DND-41 (cell line): ENCODE data around the gene AMER2.

ENCODE experiments used
- EZH2 ChIP-seq: IDR thresholded peaks from 3 replicates; pipeline ENCODE4 v1.6.1; 2012; ENCODE audit warnings: borderline replicate concordance, low read depth, mild to moderate bottlenecking, moderate library complexity, low read length, inconsistent platforms; ENCODE audit not compliant: severe bottlenecking
- TF ChIP-seq, protein P1 (sequence below): IDR thresholded peaks from 2 replicates; pipeline ENCODE4 v1.5.1; 2012; ENCODE audit warnings: borderline replicate concordance, low read length, moderate library complexity, mild to moderate bottlenecking; ENCODE audit not compliant: poor library complexity, severe bottlenecking; ENCODE audit errors: extremely low read depth

DNA sequence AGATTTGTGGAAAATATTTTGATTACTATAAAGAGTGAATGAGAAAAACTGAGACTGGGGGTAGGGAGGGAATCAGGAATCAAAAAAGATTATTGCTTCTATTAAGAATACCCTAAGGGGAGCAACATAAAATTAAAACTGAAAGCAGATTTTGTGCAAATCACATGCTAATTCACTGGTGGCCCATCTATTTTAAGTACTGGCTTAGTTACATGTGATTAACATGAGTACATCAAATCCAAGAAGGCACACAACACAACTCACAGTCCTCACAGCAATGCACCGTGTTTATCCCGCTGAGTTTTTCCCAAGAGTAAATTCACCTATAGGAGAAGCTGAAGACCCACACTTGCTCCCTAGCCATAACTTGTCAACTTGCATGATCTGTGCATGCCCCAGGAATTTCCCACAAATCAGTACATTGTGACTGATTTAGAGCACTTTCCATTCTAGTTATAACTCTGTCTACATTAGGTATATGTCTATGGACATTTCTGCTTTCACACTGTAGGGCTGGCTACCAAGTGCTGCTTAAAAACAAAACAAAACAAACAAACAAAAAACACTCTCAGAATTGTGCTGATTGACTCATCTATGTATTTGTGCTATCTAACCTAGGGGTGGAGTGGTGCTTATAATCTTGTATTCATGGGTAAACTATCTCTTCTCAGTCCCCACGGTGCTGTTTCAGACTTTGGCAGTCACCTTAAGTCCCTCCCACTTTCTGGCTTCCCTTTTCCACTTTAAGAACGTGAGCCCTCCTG, 24.3 kb downstream of the AMER2 start:
- TF ChIP-seq, protein P1, sequence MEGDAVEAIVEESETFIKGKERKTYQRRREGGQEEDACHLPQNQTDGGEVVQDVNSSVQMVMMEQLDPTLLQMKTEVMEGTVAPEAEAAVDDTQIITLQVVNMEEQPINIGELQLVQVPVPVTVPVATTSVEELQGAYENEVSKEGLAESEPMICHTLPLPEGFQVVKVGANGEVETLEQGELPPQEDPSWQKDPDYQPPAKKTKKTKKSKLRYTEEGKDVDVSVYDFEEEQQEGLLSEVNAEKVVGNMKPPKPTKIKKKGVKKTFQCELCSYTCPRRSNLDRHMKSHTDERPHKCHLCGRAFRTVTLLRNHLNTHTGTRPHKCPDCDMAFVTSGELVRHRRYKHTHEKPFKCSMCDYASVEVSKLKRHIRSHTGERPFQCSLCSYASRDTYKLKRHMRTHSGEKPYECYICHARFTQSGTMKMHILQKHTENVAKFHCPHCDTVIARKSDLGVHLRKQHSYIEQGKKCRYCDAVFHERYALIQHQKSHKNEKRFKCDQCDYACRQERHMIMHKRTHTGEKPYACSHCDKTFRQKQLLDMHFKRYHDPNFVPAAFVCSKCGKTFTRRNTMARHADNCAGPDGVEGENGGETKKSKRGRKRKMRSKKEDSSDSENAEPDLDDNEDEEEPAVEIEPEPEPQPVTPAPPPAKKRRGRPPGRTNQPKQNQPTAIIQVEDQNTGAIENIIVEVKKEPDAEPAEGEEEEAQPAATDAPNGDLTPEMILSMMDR: no peak
- no peak for TF ChIP-seq EZH2
